Measurements from ENCODE around the gene MBTPS1.

DNA sequence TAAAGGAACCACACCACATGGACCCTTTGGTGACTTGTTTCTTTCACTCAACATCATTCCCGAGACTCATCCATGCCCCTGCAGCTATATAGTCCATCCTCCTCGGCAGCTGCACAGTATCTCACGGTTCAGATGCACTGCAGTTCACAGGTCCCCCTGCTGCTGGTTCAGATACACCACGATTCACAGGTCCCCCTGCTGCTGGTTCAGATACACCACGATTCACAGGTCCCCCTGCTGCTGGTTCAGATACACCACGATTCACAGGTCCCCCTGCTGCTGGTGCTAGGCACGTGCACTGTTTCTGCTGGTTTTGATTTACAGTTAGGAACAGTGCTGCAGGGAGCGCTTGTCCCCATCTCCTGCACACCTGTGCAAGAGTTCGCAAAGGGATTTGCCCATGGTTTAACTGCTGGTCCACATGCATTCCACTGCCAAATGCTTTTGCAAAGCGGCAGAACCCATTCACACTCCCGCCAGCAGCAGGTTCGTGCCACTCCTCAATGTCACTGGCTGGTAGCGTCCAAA, 24.5 kb upstream of the MBTPS1 start:
- TF ChIP-seq CTCF (IDR thresholded peaks at IDR 0.05) = no peak
- TF ChIP-seq EP300 (IDR thresholded peaks at IDR 0.05) = no peak
- no peak for TF ChIP-seq POLR2AphosphoS5 (IDR thresholded peaks at IDR 0.05)
